WTC11 (cell line): ENCODE measurements around the gene ANKRD13C. TPM values are rescaled to one million over a fixed set of nuclear protein-coding genes. Genes with fewer than 3 reads are reported as not detected.

Experiments used
- ATAC-seq: fragments of 200-7000 bp; cut with Tn5 transposase; 2 replicates; pipeline ENCODE4 v1.10.0; 2021; ENCODE audit warnings: mild to moderate bottlenecking, moderate library complexity
- CTCF ChIA-PET: fragments of 300-600 bp; sonication (Branson Sonifier 250); formaldehyde crosslinking; loops from one replicate; lab custom pipeline; 2021; ENCODE audit warnings: antibody characterized with exemption; lab: Charles Lee
- POLR2A ChIA-PET: fragments of 350-600 bp; sonication (Branson Sonifier 250); formaldehyde crosslinking; loops from one replicate; lab custom pipeline; 2021; ENCODE audit warnings: antibody characterized with exemption; lab: Charles Lee
- DNase-seq: peaks from one replicate; pipeline ENCODE4 v3.0.0; 2021; ENCODE audit warnings: low spot score
- H3K27ac Mint-ChIP-seq: 2 replicates; pipeline ENCODE4 v1.8.0; 2021; ENCODE audit warnings: mixed read lengths
- H3K27me3 Mint-ChIP-seq: 2 replicates; pipeline ENCODE4 v1.8.0; 2021; ENCODE audit warnings: low read depth, mild to moderate bottlenecking, moderate library complexity, mixed read lengths
- H3K36me3 Mint-ChIP-seq: 2 replicates; pipeline ENCODE4 v1.8.0; 2021; ENCODE audit warnings: mixed read lengths
- H3K4me1 Mint-ChIP-seq: 2 replicates; pipeline ENCODE4 v1.8.0; 2022; ENCODE audit warnings: mixed read lengths
- H3K4me3 Mint-ChIP-seq: 2 replicates; pipeline ENCODE4 v1.8.0; 2021; ENCODE audit warnings: mild to moderate bottlenecking, moderate library complexity, mixed read lengths
- H3K9me3 Mint-ChIP-seq: 2 replicates; pipeline ENCODE4 v1.8.0; 2021; ENCODE audit warnings: mixed read lengths
- ATF6 ChIP-seq: sonication (generic); formaldehyde crosslinking; IDR thresholded peaks from 2 replicates; pipeline ENCODE4 v1.8.1; 2023; ENCODE audit warnings: mild to moderate bottlenecking, missing genetic modification reagents
- E2F5 ChIP-seq: sonication (generic); formaldehyde crosslinking; IDR thresholded peaks from 2 replicates; pipeline ENCODE4 v1.8.1; 2022; ENCODE audit warnings: mild to moderate bottlenecking, moderate library complexity, missing genetic modification reagents
- FOXP1 ChIP-seq: sonication (generic); formaldehyde crosslinking; IDR thresholded peaks from 2 replicates; pipeline ENCODE4 v1.8.0; 2022; ENCODE audit warnings: missing genetic modification reagents, mild to moderate bottlenecking, moderate library complexity, borderline replicate concordance
- GRHL2 ChIP-seq: fragments of 250-450 bp; sonication (Bioruptor Pico); IDR thresholded peaks from 2 replicates; pipeline ENCODE4 v1.8.0; 2022; ENCODE audit warnings: mild to moderate bottlenecking, moderate library complexity; ENCODE audit not compliant: insufficient replicate concordance, severe bottlenecking
- HMGA2 ChIP-seq: fragments of 250-450 bp; sonication (Bioruptor Pico); IDR thresholded peaks from 2 replicates; pipeline ENCODE4 v1.4.0; 2021; ENCODE audit warnings: mild to moderate bottlenecking, moderate library complexity
- HMGXB4 ChIP-seq: sonication (generic); formaldehyde crosslinking; IDR thresholded peaks from 2 replicates; pipeline ENCODE4 v1.8.1; 2023; ENCODE audit warnings: mild to moderate bottlenecking, moderate library complexity, missing genetic modification reagents
- IRF1 ChIP-seq: sonication (generic); formaldehyde crosslinking; IDR thresholded peaks from 2 replicates; pipeline ENCODE4 v1.8.0; 2023; ENCODE audit warnings: missing genetic modification reagents
- JAZF1 ChIP-seq: fragments of 250-450 bp; sonication (Bioruptor Pico); IDR thresholded peaks from 2 replicates; pipeline ENCODE4 v1.9.0; 2021; ENCODE audit warnings: moderate library complexity, mild to moderate bottlenecking, inconsistent platforms
- MAX ChIP-seq: sonication (generic); formaldehyde crosslinking; IDR thresholded peaks from 2 replicates; pipeline ENCODE4 v1.8.0; 2022; ENCODE audit warnings: mild to moderate bottlenecking, missing genetic modification reagents
- MXD4 ChIP-seq: fragments of 250-450 bp; sonication (Bioruptor Pico); IDR thresholded peaks from 2 replicates; pipeline ENCODE4 v1.8.0; 2021; ENCODE audit warnings: mild to moderate bottlenecking, moderate library complexity, borderline replicate concordance
- PREB ChIP-seq: sonication (generic); formaldehyde crosslinking; IDR thresholded peaks from 2 replicates; pipeline ENCODE4 v1.8.1; 2022; ENCODE audit warnings: mild to moderate bottlenecking, missing genetic modification reagents, moderate library complexity, borderline replicate concordance
- RELA ChIP-seq: sonication (generic); formaldehyde crosslinking; IDR thresholded peaks from 2 replicates; pipeline ENCODE4 v1.8.1; 2022; ENCODE audit warnings: missing genetic modification reagents, mild to moderate bottlenecking, borderline replicate concordance
- RORB ChIP-seq: fragments of 250-450 bp; sonication (Bioruptor Pico); IDR thresholded peaks from 2 replicates; pipeline ENCODE4 v1.9.0; 2021; ENCODE audit warnings: mild to moderate bottlenecking
- SMAD4 ChIP-seq: sonication (generic); formaldehyde crosslinking; IDR thresholded peaks from 2 replicates; pipeline ENCODE4 v1.8.0; 2022; ENCODE audit warnings: mild to moderate bottlenecking, missing genetic modification reagents
- SOX15 ChIP-seq: fragments of 250-450 bp; sonication (Bioruptor Pico); IDR thresholded peaks from 2 replicates; pipeline ENCODE4 v1.9.0; 2021; ENCODE audit warnings: mild to moderate bottlenecking
- USF1 ChIP-seq: sonication (generic); formaldehyde crosslinking; IDR thresholded peaks from 2 replicates; pipeline ENCODE4 v1.8.0; 2022; ENCODE audit warnings: mild to moderate bottlenecking, missing genetic modification reagents
- ZBTB43 ChIP-seq: sonication (generic); formaldehyde crosslinking; IDR thresholded peaks from 2 replicates; pipeline ENCODE4 v1.8.1; 2023; ENCODE audit warnings: mild to moderate bottlenecking, missing genetic modification reagents
- ZNF263 ChIP-seq: sonication (generic); formaldehyde crosslinking; IDR thresholded peaks from 2 replicates; pipeline ENCODE4 v1.8.1; 2022; ENCODE audit warnings: low read depth, mild to moderate bottlenecking, moderate library complexity, missing genetic modification reagents
- ZNF423 ChIP-seq: fragments of 250-450 bp; sonication (Bioruptor Pico); IDR thresholded peaks from 2 replicates; pipeline ENCODE4 v2.1.2; 2022; ENCODE audit warnings: mild to moderate bottlenecking, moderate library complexity
- ZNF512 ChIP-seq: sonication (generic); formaldehyde crosslinking; IDR thresholded peaks from 2 replicates; pipeline ENCODE4 v1.8.1; 2022; ENCODE audit warnings: missing genetic modification reagents, borderline replicate concordance
- total RNA-seq: library from RNA; stranded (reverse); gene quantifications from 3 replicates; pipeline ENCODE4 v1.2.3, GENCODE V29; 2021

The ANKRD13C gene
- total RNA-seq, 1 experiment from 2014 or later, result 22.5 TPM

- Mint-ChIP-seq H3K9me3 (no peaks in the 10 kb centered on the region), H3K36me3 (no peaks in the 10 kb centered on the region), H3K4me1 (no peaks in the 10 kb centered on the region), H3K4me3 (no peak overlapping the region), H3K27me3 (no peaks in the 10 kb centered on the region), H3K27ac (no peak overlapping the region)
- ChIA-PET POLR2A (no interaction called here), CTCF (no interaction called here)
- no peak for TF ChIP-seq SOX15 (CRISPR knock-in tag)
- TF ChIP-seq JAZF1 (CRISPR knock-in tag), result no peak
- TF ChIP-seq MXD4 (CRISPR knock-in tag), result no peak
- TF ChIP-seq MAX (CRISPR knock-in tag), result no peak
- TF ChIP-seq ZNF263 (CRISPR knock-in tag), result no peak
- no peak for TF ChIP-seq ATF6 (CRISPR knock-in tag)
- no peak for TF ChIP-seq USF1 (CRISPR knock-in tag)
- TF ChIP-seq SMAD4 (CRISPR knock-in tag), result no peak
- no peak for TF ChIP-seq HMGXB4 (CRISPR knock-in tag)
- TF ChIP-seq GRHL2, result no peak
- ATAC-seq (no peak), DNase-seq (no peak)
These were observed 31.0 kb upstream of the ANKRD13C start for GRCh38 chr1:70385477-70385876.

GRCh38 chr1:70384542-70384941, 30.0 kb upstream of the ANKRD13C start:
- H3K9me3 Mint-ChIP-seq, result no peaks in the 10 kb centered on the region
- ChIA-PET POLR2A (no interaction called here), CTCF (no interaction called here)
- TF ChIP-seq HMGA2, result peak; percentile 97
- TF ChIP-seq PREB, result no peak
- DNase-seq (no peak), ATAC-seq (no peak)
- no peaks in the 10 kb centered on the region for H3K27me3 Mint-ChIP-seq
- H3K27ac Mint-ChIP-seq, result no peak overlapping the region
- no peaks in the 10 kb centered on the region for H3K4me1 Mint-ChIP-seq
- no peaks in the 10 kb centered on the region for H3K36me3 Mint-ChIP-seq
- no peak overlapping the region for H3K4me3 Mint-ChIP-seq

- POLR2A ChIA-PET, result interaction anchor here (1.4 kb wide), 1 partner anchor 27 kb away, joined by 3 read pairs; the partner anchor contains the start of gene CTH
- H3K4me3 Mint-ChIP-seq, result no peak overlapping the region
- no peaks in the 10 kb centered on the region for H3K9me3 Mint-ChIP-seq
- CTCF ChIA-PET, result no interaction called here
- H3K4me1 Mint-ChIP-seq, result no peaks in the 10 kb centered on the region
- no peaks in the 10 kb centered on the region for H3K27me3 Mint-ChIP-seq
- H3K36me3 Mint-ChIP-seq, result no peaks in the 10 kb centered on the region
- H3K27ac Mint-ChIP-seq, result no peak overlapping the region
- DNase-seq (no peak), ATAC-seq (no peak)
- TF ChIP-seq FOXP1 (CRISPR knock-in tag) (no peak), E2F5 (no peak), ZNF512 (no peak), ZNF423 (CRISPR knock-in tag) (no peak), RELA (CRISPR knock-in tag) (no peak), IRF1 (no peak), ZBTB43 (no peak), RORB (CRISPR knock-in tag) (no peak)
These were observed 29.0 kb upstream of the ANKRD13C start for GRCh38 chr1:70383483-70383882.
